Activated CD8-positive, alpha-beta memory T cell treated with anti-CD3 and anti-CD28 coated beads, Interleukin-2, amount 50 U/mL, for 24 hours (primary cell): ENCODE results near the gene SLC6A7.

Experiments used
- DNase-seq: peaks from one replicate; pipeline ENCODE4 v3.0.0-alpha.2; 2020; ENCODE audit errors: extremely low read depth

The SLC6A7 gene

GRCh38 chr5:150189728-150190502 is at the start of gene SLC6A7:
TSS of gene SLC6A7 (plus strand) at chr5:150190062. CDS start at chr5:150190328, 266 bp downstream.
- DNase-seq: no peak

DNA sequence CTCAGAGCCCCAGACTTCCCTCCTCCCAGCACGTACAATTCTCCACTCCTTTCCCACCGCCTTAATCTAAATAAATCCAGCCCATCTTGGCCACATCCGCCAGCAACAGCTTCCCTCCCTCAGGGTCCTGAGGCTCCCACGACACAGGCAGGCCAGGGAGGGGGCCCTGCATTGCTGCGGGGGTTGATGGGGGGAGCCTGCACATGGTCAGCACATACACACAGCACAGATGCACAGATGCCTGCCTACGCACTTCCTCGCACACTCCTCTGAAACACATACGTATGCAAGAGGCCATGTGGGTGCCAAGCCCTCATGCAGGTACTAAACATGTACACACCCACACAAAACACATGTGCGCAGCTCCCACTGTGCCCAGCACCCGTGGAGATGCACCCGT is 49.0 kb upstream of the SLC6A7 start:
- no peak for DNase-seq

GRCh38 chr5:150141544-150142184 is 48.2 kb upstream of the SLC6A7 start:
- no peak for DNase-seq

DNA sequence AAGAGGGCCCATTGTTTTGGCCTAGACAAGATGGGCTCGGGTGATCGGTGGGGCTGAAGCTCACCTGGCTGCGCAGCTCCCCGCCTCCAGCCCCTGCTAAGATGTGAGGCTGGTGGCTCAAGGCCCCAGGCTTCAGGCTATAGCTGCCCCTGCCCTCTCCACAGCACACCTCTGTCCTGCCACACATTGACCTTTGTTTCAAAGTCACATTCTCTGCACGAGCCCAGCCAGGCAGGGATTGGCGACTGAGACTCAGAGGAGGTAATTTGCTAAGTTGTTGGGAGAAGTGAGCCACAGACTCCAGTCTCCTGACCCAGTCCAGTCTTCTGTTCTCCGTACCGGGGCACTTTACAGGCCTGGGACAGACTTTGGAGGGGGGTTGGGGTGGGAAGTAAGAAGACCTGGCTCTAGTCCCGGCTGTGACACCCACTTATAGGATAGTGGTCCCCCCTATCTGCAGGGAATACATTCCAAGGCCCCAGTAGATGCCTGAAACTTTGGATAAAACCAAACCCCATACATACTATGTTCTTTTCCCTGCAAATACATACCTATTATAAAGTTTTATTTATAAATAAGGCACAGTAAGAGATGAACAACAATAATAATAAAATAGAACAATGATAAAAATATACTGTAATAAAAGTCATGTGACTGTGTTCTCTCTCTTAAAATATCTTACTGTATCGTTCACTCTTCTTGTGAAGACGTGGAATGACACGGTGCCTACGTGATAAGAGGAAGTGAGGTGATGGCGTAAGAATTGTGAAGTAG is 47.5 kb upstream of the SLC6A7 start:
- DNase-seq: no peak

DNA sequence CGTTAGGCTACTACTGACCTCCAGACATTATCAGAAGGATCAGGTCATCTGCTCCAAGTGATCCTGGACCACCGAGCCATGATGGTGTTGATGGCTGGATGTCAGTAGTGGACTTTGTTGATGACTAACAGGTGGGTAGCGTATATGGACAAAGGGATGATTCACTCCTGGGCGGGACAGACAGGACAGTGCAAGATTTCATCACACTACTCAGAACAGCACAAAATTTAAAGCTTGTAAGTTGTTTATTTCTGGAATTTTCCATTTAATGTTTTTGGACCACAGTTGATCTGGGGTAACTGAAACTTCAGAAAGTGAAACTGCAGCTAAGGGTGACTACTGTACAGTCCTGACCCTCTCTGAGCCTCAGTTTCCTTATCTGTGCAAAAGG is 46.9 kb upstream of the SLC6A7 start:
- no peak for DNase-seq

- DNase-seq: no peak
Observed at GRCh38 chr5:150143350-150144245, 46.3 kb upstream of the SLC6A7 start.

DNA sequence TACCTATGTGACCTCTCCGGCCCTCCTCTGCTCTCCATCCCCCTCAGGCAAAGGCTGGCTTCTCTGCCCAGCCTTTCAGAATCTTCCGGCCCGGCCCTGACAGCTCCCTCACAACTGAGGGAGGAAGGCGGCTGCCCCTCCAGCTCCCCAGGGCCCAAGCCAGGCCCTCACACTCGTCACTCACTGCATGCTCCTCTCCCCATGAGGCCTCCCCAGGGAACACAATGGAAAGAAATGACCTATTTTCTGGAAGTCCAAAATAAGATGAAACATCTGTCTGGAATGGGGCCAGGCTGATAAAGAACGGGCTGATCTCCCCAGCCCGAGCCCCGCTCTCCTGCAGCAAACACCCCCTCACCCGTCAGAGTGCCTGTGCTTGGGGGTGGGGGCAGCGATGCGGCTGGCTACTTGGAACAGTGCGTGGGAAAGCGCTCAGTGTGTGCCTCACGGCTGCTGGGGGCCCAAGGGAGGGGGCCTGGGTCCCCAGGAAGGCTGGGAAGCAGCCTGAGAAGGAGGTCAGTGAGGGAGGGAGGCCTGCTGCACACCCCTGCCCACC is 45.5 kb upstream of the SLC6A7 start:
- no peak for DNase-seq

DNA sequence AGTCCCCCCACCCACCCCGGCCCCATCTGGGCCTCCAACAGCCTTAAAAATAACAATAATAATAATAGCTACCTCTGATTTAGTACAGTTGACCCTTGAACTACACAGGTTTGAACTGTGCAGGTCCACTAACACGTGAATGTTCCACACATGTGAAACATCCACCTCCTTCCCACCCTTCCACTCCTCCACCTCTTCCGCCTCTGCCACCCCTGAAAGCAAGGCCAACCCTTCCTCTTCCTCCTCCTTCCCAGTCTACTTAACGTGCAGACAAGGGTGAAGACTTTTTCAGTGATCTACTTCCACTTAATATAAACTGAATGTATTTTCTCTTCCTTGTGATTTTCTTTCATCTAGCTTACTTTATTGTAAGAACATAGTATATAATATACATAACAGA is 45.0 kb upstream of the SLC6A7 start:
- no peak for DNase-seq

- no peak for DNase-seq
Observed at GRCh38 chr5:150146235-150146634, 43.6 kb upstream of the SLC6A7 start.

DNA sequence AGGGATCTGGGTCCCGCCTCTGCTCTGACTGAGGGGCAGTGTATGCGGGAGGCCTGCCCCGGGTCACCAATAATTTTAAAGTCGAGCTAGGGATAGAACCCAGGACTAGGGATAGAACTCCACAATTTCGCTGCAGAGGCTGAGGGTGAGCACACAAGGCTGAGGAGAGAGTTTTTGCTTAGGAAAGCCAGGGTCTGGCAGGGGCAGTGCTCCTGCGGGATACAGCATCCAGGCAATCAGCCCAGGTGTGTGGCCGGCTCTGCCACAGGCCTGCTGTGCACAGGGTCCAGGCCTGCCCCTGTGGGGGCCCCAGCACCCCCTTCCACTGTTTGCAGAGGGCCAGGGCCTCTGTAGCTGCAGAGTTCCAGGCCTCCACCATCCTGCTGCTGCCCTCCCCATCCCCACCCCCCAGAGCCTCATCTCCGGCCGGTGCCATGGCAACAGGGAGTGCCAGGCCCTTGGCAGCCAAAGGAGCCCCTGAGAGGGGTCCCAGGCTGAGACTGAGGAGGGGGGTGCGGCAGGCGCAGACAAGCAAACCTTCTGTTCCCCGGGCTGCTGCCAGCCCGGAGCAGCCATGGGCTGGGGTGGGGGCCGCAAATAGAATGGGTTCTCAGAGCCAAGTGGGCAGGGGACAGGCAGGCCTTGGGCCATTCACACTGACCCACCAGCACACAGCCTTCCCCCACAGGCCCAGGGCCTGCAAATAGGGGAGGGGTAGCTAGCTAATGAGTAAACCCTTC is 42.8 kb upstream of the SLC6A7 start:
- DNase-seq: no peak

GRCh38 chr5:150147670-150148069 is 42.2 kb upstream of the SLC6A7 start:
- DNase-seq: no peak

DNA sequence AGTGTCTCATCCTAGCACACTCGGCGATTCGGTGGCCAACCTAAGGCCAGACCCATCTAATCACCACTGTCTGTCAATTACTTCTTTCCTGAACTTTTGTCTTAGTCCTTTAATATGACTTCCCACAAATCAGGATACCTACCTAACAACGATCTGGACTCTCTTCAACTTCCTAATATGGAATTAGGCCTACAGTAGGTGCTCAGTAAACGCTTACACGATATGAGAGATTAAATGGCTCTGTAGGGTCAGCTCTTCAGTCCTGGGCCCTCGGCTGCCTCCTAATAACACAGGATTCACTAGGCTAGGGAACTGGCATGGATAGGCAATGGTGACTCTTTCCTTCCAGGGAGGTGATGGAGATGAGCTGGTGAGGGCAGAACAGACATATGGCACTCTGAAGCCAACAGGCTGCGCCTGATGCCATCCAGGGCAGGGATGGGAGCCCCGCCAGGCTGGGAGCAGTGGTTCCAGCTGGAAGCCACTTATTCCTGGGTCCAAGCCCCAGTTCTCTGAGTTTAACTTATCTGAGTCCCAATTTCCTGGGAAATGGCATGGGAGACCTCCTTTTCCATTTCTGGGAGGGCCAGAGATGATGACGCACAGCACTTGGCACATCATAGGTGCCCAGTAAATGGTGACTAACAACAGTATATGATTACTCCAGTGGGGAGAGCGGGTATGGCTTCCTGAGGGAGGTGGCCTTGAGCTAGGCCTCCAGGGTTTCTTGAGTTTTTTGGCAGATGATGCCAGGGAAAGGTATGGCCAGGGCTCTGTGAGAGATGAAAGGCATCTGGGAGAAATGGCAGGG is 41.5 kb upstream of the SLC6A7 start:
- DNase-seq: no peak

GRCh38 chr5:150149618-150150017 is 40.2 kb upstream of the SLC6A7 start:
- no peak for DNase-seq

GRCh38 chr5:150152636-150153462 is 37.0 kb upstream of the SLC6A7 start:
- no peak for DNase-seq

GRCh38 chr5:150153483-150153882 is 36.4 kb upstream of the SLC6A7 start:
- no peak for DNase-seq

GRCh38 chr5:150153957-150154617 is 35.8 kb upstream of the SLC6A7 start:
- DNase-seq: no peak

DNA sequence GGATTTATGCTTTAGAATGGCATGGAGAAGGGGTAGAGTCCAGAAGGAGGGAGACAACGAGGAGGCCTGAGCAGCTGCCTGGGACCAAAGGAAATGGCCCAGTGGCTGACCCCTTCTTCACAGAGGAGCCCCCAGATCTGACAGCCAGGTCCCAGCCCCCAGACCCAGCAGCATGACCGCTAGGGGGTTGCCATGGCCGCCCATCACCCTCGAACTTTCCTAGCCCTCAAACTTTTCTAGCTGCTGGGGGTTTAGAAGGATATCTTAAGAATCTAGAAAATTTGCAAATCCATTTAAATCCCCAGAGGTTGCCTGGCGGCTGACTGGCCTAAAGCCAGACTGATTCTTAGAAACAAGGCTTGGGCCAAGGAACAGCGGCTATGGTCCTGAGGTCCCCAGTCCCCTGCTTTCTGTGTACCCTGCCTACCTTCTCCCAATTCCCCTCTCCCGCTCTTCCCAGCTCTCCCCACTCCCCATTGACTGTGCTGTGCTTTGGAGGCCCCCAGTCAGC is 35.2 kb upstream of the SLC6A7 start:
- no peak for DNase-seq
